ENCODE measurements around the gene HIPK3.

DNA sequence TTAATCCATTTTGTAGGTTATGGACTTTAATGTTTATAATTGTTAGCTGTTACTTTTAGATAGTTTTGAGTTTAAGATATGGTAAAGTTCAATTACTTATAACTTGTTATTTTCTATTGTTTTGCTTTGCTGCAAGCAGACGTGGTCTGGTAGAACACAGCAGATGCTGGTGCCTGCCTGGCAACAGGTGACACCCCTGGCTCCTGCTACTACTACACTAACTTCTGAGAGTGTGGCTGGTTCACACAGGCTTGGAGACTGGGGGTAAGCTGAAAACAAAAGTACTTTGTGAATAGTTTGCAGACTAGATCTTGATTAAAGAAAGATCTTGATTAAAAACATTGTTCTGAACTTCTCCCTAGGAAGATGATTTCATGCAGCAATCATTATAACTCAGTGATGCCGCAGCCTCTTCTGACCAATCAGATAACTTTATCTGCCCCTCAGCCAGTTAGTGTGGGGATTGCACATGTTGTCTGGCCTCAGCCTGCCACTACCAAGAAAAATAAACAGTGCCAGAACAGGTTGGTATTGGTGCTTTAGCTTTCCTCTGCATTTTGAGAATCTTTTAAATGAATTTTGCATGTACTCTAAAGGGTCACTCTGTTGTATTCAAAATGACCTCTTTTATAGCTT is 90.4 kb downstream of the HIPK3 start:
- TF ChIP-seq, protein P1, sequence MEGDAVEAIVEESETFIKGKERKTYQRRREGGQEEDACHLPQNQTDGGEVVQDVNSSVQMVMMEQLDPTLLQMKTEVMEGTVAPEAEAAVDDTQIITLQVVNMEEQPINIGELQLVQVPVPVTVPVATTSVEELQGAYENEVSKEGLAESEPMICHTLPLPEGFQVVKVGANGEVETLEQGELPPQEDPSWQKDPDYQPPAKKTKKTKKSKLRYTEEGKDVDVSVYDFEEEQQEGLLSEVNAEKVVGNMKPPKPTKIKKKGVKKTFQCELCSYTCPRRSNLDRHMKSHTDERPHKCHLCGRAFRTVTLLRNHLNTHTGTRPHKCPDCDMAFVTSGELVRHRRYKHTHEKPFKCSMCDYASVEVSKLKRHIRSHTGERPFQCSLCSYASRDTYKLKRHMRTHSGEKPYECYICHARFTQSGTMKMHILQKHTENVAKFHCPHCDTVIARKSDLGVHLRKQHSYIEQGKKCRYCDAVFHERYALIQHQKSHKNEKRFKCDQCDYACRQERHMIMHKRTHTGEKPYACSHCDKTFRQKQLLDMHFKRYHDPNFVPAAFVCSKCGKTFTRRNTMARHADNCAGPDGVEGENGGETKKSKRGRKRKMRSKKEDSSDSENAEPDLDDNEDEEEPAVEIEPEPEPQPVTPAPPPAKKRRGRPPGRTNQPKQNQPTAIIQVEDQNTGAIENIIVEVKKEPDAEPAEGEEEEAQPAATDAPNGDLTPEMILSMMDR (tag by site-specific recombination; IDR thresholded peaks at IDR 0.05): no peak
- TF ChIP-seq ZNF274 (IDR thresholded peaks at IDR 0.05; ENCODE audit: low read length) (no peak), ZNF274 (tag by site-specific recombination; IDR thresholded peaks at IDR 0.05; ENCODE audit: borderline replicate concordance) (no peak), ZBTB48 (tag by site-specific recombination; IDR thresholded peaks at IDR 0.05) (no peak), ZNF174 (tag by site-specific recombination; IDR thresholded peaks at IDR 0.05) (no peak), ZNF660 (tag by site-specific recombination; IDR thresholded peaks at IDR 0.05) (no peak), ZNF114 (tag by site-specific recombination; IDR thresholded peaks at IDR 0.05) (no peak), ZNF140 (tag by site-specific recombination; IDR thresholded peaks at IDR 0.05) (no peak), ZNF530 (tag by site-specific recombination; IDR thresholded peaks at IDR 0.05; ENCODE audit: low read depth) (no peak), YY1 (tag by site-specific recombination; IDR thresholded peaks at IDR 0.05) (no peak), SP2 (tag by site-specific recombination; IDR thresholded peaks at IDR 0.05) (no peak), ZBTB7A (tag by site-specific recombination; IDR thresholded peaks at IDR 0.05; ENCODE audit: low read depth) (no peak)
- TF ChIP-seq, protein P2, sequence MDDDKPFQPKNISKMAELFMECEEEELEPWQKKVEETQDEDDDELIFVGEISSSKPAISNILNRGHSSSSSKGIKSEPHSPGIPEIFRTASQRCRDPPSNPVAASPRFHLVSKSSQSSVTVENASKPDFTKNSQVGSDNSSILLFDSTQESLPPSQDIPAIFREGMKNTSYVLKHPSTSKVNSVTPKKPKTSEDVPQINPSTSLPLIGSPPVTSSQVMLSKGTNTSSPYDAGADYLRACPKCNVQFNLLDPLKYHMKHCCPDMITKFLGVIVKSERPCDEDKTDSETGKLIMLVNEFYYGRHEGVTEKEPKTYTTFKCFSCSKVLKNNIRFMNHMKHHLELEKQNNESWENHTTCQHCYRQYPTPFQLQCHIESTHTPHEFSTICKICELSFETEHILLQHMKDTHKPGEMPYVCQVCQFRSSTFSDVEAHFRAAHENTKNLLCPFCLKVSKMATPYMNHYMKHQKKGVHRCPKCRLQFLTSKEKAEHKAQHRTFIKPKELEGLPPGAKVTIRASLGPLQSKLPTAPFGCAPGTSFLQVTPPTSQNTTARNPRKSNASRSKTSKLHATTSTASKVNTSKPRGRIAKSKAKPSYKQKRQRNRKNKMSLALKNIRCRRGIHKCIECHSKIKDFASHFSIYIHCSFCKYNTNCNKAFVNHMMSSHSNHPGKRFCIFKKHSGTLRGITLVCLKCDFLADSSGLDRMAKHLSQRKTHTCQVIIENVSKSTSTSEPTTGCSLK (tag by site-specific recombination; IDR thresholded peaks at IDR 0.05): no peak
